Measurements from ENCODE around the gene CEP57L1. TPM values are rescaled to one million over a fixed set of nuclear protein-coding genes. Genes with fewer than 3 reads are reported as not detected.
A peak's percentile ranks its signal among the peaks of the same experiment; 100 is the strongest.

CEP57L1 gene
- total and polyA plus RNA-seq, 9 of the 15 experiments (the other 6 are each of a cell fraction or from before 2014, with no cell fraction given), result 39.4 to 88.6 (median 61.8) TPM

- H2AFZ ChIP-seq (ENCODE audit: low read depth, low read length), result peak overlapping the region; percentile 21; the same call in 1 of the 2 replicates
- no peaks in the 10 kb centered on the region for H3K36me3 ChIP-seq (ENCODE audit: control insufficient read depth, insufficient read depth, low read length)
- intact Hi-C loops (cut with micrococcal nuclease) (loop anchor here (1.0 to 10.0 kb wide), 8 partner anchors 49 to 643 kb away; partner anchors contain the start of genes AK9 and FIG4), in situ Hi-C loops (cut with MboI) (no loop called here)
- DNase-seq (ENCODE audit: extremely low read depth in 1 of 4, low spot score in 3 of 4) (peak; percentile 56 to 74 (median 68)), ATAC-seq (peak; percentile 88), FAIRE-seq (peak; percentile 93)
- H3K79me2 ChIP-seq (ENCODE audit: control insufficient read depth, insufficient read depth, low read length), result no peaks in the 10 kb centered on the region
- no peaks in the 10 kb centered on the region for H3K9me1 ChIP-seq (ENCODE audit: control insufficient read depth, insufficient read depth, low read length)
- ChIA-PET CTCF (ENCODE audit: low intra/inter-chr PET ratio) (interaction anchor here (1.1 to 2.6 kb wide), 3 partner anchors 196 to 209 kb away, joined by 3 to 23 read pairs (median 21); partner anchors contain the start of gene CD164), POLR2A (interaction anchor here (0.5 to 1.9 kb wide), 8 partner anchors 9 to 222 kb away, joined by 3 to 13 read pairs (median 4); partner anchors contain the start of gene CD164)
- peaks cover 6% of the 10 kb centered on the region for H3K9me3 ChIP-seq (replicated peaks; ENCODE audit: control insufficient read depth, insufficient read depth, low read depth, low read length)
- no peak overlapping the region for H3K9ac ChIP-seq (ENCODE audit: insufficient read depth in 1 of 2, low read depth in 2 of 2, low read length in 2 of 2)
- H3K4me3 ChIP-seq, result no peak overlapping the region
- no peak overlapping the region for H3K27ac ChIP-seq (ENCODE audit: extremely low read depth, low read depth, low read length)
- peaks cover 0 to 11% of the 10 kb centered on the region in 2 experiments; a peak in 3 of 5 replicates for H3K4me1 ChIP-seq (replicated peaks in 1 of 2; ENCODE audit: control insufficient read depth in 2 of 2, insufficient read depth in 2 of 2, low read length in 2 of 2)
- no peak overlapping the region for H3K4me2 ChIP-seq (ENCODE audit: insufficient read depth, low read length)
- 22% methylated on average over 5 of the region's 5 CpGs for WGBS (ENCODE audit: insufficient coverage, low coverage, missing lambda C conversion rate)
- H4K20me1 ChIP-seq (replicated peaks; ENCODE audit: control insufficient read depth, insufficient read depth, low read length), result no peaks in the 10 kb centered on the region
- no peaks in the 10 kb centered on the region for H3K27me3 ChIP-seq (ENCODE audit: control insufficient read depth in 2 of 2, insufficient read depth in 2 of 2, low read length in 2 of 2)
- no TSS peak for BruUV-seq (replicated peaks)
- TF ChIP-seq KLF13 (tag; IDR thresholded peaks at IDR 0.05; ENCODE audit: borderline replicate concordance, low read depth), result no peak
- TF ChIP-seq ARHGAP35 (IDR thresholded peaks at IDR 0.05; ENCODE audit: partially characterized antibody), result no peak
- TF ChIP-seq CXXC5 (CRISPR knock-in tag; IDR thresholded peaks at IDR 0.05), result no peak
- no peak for TF ChIP-seq FOXM1 (IDR thresholded peaks at IDR 0.05; ENCODE audit: low read depth)
- TF ChIP-seq FOXM1 (CRISPR knock-in tag; IDR thresholded peaks at IDR 0.05; ENCODE audit: low read depth), result no peak
- TF ChIP-seq JUN (IDR thresholded peaks at IDR 0.05; ENCODE audit: borderline replicate concordance, low read depth, low read length), result no peak
- no peak for TF ChIP-seq JUN (CRISPR knock-in tag; IDR thresholded peaks at IDR 0.05; ENCODE audit: borderline replicate concordance)
- peak; percentile 99 for TF ChIP-seq ZNF316 (IDR thresholded peaks at IDR 0.05)
- TF ChIP-seq ZNF263 (CRISPR knock-in tag; IDR thresholded peaks at IDR 0.05; ENCODE audit: borderline replicate concordance), result no peak
- TF ChIP-seq ZNF766 (CRISPR knock-in tag; conservative IDR thresholded peaks at IDR 0.05), result no peak
- TF ChIP-seq KDM1A (IDR thresholded peaks at IDR 0.05), result no peak
- TF ChIP-seq HES1 (IDR thresholded peaks at IDR 0.05; ENCODE audit: low read depth), result no peak
- no peak for TF ChIP-seq MYC (IDR thresholded peaks at IDR 0.05; ENCODE audit: low read depth, low read length)
- TF ChIP-seq MYC (CRISPR knock-in tag; IDR thresholded peaks at IDR 0.05; ENCODE audit: borderline replicate concordance, low read depth), result no peak
- TF ChIP-seq LEF1 (IDR thresholded peaks at IDR 0.05), result no peak; the same call in 1 of the 2 replicates
- no peak for TF ChIP-seq RREB1 (CRISPR knock-in tag; IDR thresholded peaks at IDR 0.05)
These were observed 92.2 kb downstream of the CEP57L1 start for GRCh38 chr6:109187399-109188114.
